HG03457 (cell line): ENCODE results near the gene PCED1A.
"Not testable (repeated sequence)": the region's sequence is repeated elsewhere in the genome, so short reads cannot be mapped to it uniquely, and the experiment has no call there.

Experiments
- ATAC-seq: cut with Tn5 transposase; IDR thresholded peaks from one replicate; pipeline ENCODE4 v1.9.1; 2021; ENCODE audit warnings: moderate number of reproducible peaks; ENCODE audit not compliant: unreplicated experiment

Gene PCED1A

GRCh38 chr20:2831206-2831605, 9.2 kb downstream of the PCED1A start:
- not testable (repeated sequence) for ATAC-seq

DNA sequence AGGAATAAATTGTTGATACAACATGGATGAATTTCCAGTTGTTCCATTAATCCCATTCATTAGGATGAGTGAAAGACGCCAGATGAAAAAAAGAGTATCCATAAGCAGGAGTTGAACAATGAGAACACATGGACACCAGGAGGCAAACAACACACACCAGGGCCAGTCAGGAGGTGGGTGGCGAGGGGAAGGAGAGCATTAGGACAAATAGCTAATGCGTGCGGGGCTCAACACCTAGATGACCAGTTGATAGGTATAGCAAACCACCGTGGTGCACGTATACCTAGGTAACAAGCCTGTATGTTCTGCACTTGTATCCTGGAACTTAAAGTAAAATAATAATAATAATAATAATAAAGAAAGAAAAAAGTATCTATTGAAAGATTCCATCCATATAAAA, 11.1 kb downstream of the PCED1A start:
- ATAC-seq, result no peak

GRCh38 chr20:2826655-2827054, 13.8 kb downstream of the PCED1A start:
- no peak for ATAC-seq

DNA sequence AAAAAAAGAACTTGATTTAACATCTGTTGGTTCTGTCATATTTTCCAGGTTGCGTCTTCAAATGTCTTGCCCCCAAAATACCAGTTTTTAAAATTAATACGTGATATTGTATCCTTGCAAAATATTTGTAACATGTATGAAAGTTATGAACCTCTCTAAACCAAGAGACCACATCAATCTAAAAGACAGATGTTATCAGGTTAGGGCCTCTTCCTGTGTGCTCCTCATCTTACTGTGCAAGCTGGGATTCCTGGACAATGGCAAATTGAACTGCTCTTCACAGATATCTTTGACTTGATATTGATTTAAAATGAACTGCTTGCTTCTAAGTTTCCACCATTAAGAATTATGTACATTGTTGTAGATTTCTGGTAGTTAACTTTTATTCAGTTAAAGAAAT, 14.7 kb downstream of the PCED1A start:
- no peak for ATAC-seq

DNA sequence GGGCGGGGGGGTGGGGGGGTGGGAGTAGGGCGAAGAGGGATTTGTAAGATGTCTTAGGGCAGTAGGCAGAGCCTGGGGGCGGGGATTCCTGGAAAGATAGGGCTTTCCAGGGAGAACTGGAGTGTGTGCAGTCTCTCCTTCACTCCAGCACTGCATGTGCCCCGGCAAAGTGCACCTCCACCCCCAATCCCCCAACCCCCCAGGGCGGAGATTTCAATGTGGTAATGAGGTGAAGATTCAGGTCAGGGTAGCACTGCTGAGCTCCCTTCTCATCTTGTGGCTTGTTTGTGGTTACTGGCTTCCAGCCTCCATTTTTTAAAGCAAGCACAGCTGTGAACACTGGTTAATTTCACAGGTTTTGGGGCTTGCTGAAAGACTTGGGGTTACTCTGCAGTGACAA, 18.4 kb downstream of the PCED1A start:
- ATAC-seq, result no peak

- no peak for ATAC-seq
Measured at GRCh38 chr20:2820896-2821869, 19.3 kb downstream of the PCED1A start.

GRCh38 chr20:2820084-2820895, 20.2 kb downstream of the PCED1A start:
- no peak for ATAC-seq

GRCh38 chr20:2817891-2818595, 22.4 kb downstream of the PCED1A start:
- ATAC-seq, result no peak

- ATAC-seq, result no peak
Measured at GRCh38 chr20:2817341-2817726, 23.1 kb downstream of the PCED1A start.

- ATAC-seq, result no peak
Measured at GRCh38 chr20:2816583-2817340, 23.7 kb downstream of the PCED1A start.

DNA sequence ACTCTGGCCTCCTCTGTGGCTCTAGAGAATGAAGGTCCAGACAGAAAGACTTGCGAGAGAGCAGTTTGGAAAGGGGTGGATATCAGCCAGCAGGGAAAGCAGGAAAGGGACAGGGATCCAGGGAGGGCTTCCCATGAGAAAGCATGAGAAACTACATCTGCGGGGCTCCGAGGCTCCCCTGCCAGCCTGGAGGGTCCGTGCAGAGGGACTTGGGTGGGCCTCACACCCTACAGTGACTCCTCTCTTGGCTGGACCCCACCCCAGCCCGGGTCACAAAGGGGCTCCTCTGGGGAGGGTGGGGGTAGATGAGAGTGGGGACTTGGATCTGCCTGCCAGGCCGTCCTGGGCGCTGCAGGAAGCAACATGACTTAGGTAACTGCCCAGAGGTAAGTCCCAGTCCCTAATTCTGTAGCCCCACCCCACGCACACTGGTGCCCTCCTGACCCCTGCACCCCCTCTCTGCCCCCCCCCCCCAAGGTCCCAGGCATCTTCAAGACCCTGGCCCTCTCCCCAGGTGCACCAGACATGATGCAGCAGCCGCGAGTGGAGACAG, 24.3 kb downstream of the PCED1A start, which contains the start of gene TMEM239:
Gene TMEM239, plus strand, starts transcription at position 335 of the 553 bp plus-strand sequence. Its CDS starts 191 bp downstream, at position 526.
- ATAC-seq, result no peak

GRCh38 chr20:2815242-2815900, 25.1 kb downstream of the PCED1A start:
- ATAC-seq, result no peak

- ATAC-seq, result no peak
Measured at GRCh38 chr20:2814587-2815051, 25.8 kb downstream of the PCED1A start, which contains the start of gene C20orf141. C20orf141 (plus strand) TSS chr20:2814987; CDS start chr20:2815185, 198 bp downstream.

DNA sequence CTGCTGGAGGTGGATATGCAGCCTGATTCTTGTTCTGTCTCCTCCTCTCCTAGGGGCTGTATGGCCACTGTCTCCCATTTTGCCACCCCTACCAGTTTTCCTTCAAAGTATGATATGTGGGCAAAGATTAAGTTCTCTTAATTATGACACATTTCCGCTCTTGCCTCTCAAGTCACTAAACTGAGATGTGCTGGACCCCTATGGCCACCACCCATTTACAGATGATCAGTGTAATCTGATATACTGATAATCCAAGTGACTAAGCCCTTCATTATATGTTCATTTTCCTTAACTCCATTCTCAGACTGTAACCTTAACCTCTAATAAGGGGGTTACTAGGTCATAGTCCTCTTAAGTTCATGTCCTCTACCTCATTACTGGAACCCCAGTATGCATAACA, 26.4 kb downstream of the PCED1A start:
- no peak for ATAC-seq

DNA sequence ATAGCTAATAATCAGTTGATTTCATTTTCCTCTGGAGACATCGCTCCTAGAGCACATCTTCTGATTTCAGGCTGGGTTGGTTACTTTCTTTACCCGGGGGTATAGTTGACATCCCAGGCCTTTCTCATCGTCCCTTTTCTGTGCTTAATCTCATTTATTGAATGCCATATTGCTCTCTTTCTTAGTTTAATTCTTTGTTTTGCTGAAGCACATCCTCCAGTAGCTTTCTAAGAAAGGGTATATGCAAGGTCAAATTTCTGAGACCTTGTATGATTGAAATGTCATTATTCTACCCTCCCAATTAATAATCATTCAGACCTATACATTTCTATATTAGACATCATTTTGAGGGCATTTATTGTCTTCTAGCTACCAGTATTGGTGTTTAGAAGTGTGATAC, 28.3 kb downstream of the PCED1A start:
- no peak for ATAC-seq

DNA sequence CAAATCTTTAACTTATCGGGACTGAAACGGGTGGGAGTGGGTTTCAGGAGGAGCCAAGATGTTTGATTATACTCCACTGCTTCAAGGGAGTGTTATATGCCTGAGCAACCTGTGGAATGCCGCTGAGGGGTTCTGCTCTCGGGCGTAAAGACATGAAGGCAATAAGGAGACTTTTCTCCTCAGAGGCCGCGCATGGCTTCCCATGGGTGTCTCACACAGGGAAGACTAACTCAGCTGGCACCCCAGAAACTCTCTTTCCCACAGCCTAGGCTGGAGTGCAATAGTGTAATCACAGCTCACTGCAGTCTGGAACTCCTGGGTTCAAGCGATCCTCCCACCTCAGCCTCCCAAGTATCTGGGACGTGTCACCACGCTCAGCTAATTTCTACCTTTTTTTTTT, 30.8 kb downstream of the PCED1A start:
- ATAC-seq, result no peak

DNA sequence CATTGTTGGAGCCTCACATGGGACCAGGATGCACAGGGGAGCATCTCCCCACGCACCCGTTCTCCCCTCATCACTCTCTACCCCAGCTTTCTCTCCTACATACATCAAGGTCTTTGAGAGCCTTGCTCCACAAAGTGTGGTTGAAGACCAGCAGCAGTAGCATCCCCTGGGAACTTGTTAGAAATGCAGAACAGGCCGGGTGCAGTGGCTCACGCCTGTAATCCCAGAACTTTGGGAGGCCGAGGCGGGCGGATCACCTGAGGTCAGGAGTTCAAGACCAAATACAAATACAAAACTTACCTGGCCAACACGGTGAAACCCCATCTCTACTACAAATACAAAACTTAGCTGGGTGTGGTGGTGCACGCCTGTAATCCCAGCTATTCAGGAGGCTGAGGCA, 32.5 kb downstream of the PCED1A start:
- ATAC-seq, result not testable (repeated sequence)

GRCh38 chr20:2807019-2807418, 33.4 kb downstream of the PCED1A start:
- ATAC-seq, result no peak

DNA sequence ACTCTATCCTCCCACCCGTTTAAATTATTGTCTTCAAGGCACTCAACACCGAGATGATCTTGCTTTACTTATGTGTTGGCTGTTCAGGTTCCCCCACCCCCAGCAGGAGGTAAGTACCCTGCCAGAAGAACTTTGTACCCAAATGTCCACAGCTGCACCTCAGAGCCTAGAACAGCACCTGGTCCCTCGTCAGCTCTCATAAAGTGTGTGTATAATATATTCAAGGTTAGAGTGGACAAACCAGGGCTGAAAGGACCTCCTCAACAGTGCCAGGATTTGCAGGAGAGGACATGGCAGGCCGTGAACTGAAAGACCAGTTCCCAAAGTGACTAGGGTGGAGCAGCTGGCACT, 34.1 kb downstream of the PCED1A start:
- no peak for ATAC-seq
